Transverse colon (tissue), 4 donors: Measurements from ENCODE around the gene ZNF319. TPM values are rescaled to one million over a fixed set of nuclear protein-coding genes. Genes with fewer than 3 reads are reported as not detected.
"Not testable (repeated sequence)": the region's sequence is repeated elsewhere in the genome, so short reads cannot be mapped to it uniquely, and the experiment has no call there.

Experiments
- DNase-seq: peaks from one replicate; pipeline ENCODE4 v3.0.0-alpha.2; 2019
- H3K27ac ChIP-seq, 4 donors: fragments of 200-600 bp; sonication (generic); 2 replicates each; pipeline ENCODE4 v1.5.1; 2016 to 2018; ENCODE audit warnings: inconsistent platforms in 4 of 4
- H3K27me3 ChIP-seq: fragments of 200-600 bp; sonication (generic); 2 replicates; pipeline ENCODE4 v1.5.1; 2017; ENCODE audit warnings: inconsistent platforms
- H3K36me3 ChIP-seq, 4 donors: fragments of 200-600 bp; sonication (generic); 2 replicates each; pipeline ENCODE4 v1.5.1; 2017 to 2019; ENCODE audit warnings: inconsistent platforms in 4 of 4
- H3K4me1 ChIP-seq, 4 donors: fragments of 200-600 bp; sonication (generic); 2 replicates each; pipeline ENCODE4 v1.5.1; 2017 to 2020; ENCODE audit warnings: inconsistent platforms in 4 of 4
- H3K4me3 ChIP-seq, 4 donors: fragments of 200-600 bp; sonication (generic); 1 replicate in 1 of 4; 2 replicates in 3 of 4; pipeline versions ENCODE4 v1.5.1 to v1.6.1; 2017 to 2019; ENCODE audit warnings: inconsistent platforms in 4 of 4
- H3K9me3 ChIP-seq, 2 donors: fragments of 200-600 bp; sonication (generic); 2 replicates each; pipeline ENCODE4 v1.5.1; 2017 to 2019; ENCODE audit warnings: inconsistent platforms in 2 of 2
- EP300 ChIP-seq: sonication (generic); formaldehyde crosslinking; IDR thresholded peaks from one replicate; pipeline ENCODE4 v1.6.1; 2017; ENCODE audit warnings: antibody characterized with exemption, low read depth
- POLR2A ChIP-seq: fragments of 450-650 bp; IDR thresholded peaks from one replicate; pipeline ENCODE4 v1.6.1; 2016; ENCODE audit warnings: antibody characterized with exemption, mild to moderate bottlenecking, moderate library complexity
- POLR2AphosphoS5 ChIP-seq, 3 donors: sonication (generic); formaldehyde crosslinking; IDR thresholded peaks; one replicate each; pipeline ENCODE4 v1.6.1; 2016; ENCODE audit warnings: antibody characterized with exemption in 3 of 3
- WGBS, 2 donors: methylation state at CpG; one replicate each; pipeline ENCODE4 v1.1.5; 2018; ENCODE audit warnings: low coverage in 1 of 2; 5-methylcytosine and 5-hydroxymethylcytosine counted together
- in situ Hi-C, 4 donors: fragments of 200-750 bp; cut with MboI; loops; one replicate each; pipeline versions ENCODE4 v1.15.0 to v1.15.1; 2017; ENCODE audit warnings: low sequenced_read_pairs in 3 of 4, low pct_ligation_motif_present in 1 of 4, low pct_unique_long_range_greater_than_20kb in 1 of 4
- intact Hi-C: fragments of 100-400 bp; cut with DNase I; formaldehyde crosslinking; loops from one replicate; pipeline ENCODE4 v1.15.1; 2023; ENCODE audit warnings: low total_unique reads
- total RNA-seq, 4 donors: library from RNA; depleted of rRNA; stranded (reverse); fragments of >200 nt; gene quantifications; one replicate each; pipeline ENCODE4 v1.1.0, GENCODE V29; 2016
- TF ChIP-seq, protein P1 (sequence below), 5 experiments: fragments of 200-600 bp in 3 of 5; fragments of 450-650 bp in 2 of 5; sonication (generic) in 3 of 5; IDR thresholded peaks; 1 replicate in 2 of 5; 2 replicates in 3 of 5; pipeline ENCODE4 v1.5.1; 2016 to 2017; ENCODE audit warnings: antibody characterized with exemption in 5 of 5, inconsistent platforms in 3 of 5, mild to moderate bottlenecking in 2 of 5, moderate library complexity in 1 of 5

ZNF319 gene
- total RNA-seq, 4 donors from 2014 or later, result 6.4 to 11.6 (median 6.5) TPM

GRCh38 chr16:58011652-58012051 is 11.2 kb upstream of the ZNF319 start:
- H3K4me1 ChIP-seq, result no peaks in the 10 kb centered on the region
- no peak overlapping the region for H3K27ac ChIP-seq
- H3K4me3 ChIP-seq, result no peak overlapping the region
- no peaks in the 10 kb centered on the region for H3K9me3 ChIP-seq
- intact Hi-C loops (loop anchor here (10.0 kb wide), 1 partner anchor 257 kb away; no protein-coding TSS in a partner anchor), in situ Hi-C loops (loop anchor here in 3 of 4 donors (10.0 to 25.0 kb wide), 5 partner anchors 113 to 651 kb away; partner anchors contain the start of gene CFAP20 (in 1 of the 3))
- TF ChIP-seq EP300, result no peak
- TF ChIP-seq, protein P1, sequence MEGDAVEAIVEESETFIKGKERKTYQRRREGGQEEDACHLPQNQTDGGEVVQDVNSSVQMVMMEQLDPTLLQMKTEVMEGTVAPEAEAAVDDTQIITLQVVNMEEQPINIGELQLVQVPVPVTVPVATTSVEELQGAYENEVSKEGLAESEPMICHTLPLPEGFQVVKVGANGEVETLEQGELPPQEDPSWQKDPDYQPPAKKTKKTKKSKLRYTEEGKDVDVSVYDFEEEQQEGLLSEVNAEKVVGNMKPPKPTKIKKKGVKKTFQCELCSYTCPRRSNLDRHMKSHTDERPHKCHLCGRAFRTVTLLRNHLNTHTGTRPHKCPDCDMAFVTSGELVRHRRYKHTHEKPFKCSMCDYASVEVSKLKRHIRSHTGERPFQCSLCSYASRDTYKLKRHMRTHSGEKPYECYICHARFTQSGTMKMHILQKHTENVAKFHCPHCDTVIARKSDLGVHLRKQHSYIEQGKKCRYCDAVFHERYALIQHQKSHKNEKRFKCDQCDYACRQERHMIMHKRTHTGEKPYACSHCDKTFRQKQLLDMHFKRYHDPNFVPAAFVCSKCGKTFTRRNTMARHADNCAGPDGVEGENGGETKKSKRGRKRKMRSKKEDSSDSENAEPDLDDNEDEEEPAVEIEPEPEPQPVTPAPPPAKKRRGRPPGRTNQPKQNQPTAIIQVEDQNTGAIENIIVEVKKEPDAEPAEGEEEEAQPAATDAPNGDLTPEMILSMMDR (IDR thresholded peaks at IDR 0.05), result no peak
- TF ChIP-seq POLR2A, result no peak
- no peak for TF ChIP-seq POLR2AphosphoS5 (IDR thresholded peaks at IDR 0.05)
- H3K36me3 ChIP-seq, result peaks cover 0 to 9% (median 0%) of the 10 kb centered on the region in 4 donors
- 83 to 84% methylated on average over 1 to 3 of the region's 3 CpGs for WGBS, 2 donors
- H3K27me3 ChIP-seq, result no peaks in the 10 kb centered on the region
- no peak for DNase-seq

DNA sequence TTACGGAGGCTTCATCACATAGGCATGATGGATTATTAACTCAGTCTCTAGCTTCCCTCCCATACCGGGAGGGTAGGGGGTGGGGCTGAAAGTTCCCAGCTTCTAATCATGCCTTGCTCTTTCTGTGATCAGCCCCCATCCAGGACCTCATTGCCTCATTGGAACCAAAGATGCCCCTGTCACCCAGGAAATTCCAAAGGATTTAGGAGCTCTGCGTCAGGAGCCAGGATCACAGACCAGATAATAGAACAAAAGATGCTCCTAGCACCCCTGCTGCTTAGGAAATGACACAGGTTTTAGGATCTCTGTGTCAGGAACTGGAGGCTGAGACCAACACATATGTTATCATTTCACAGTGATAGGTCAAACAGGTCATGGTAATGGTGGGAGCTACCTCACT is 10.4 kb upstream of the ZNF319 start:
- Histone ChIP-seq H3K27me3 (no peaks in the 10 kb centered on the region), H3K36me3 (peaks cover 0 to 9% (median 0%) of the 10 kb centered on the region in 4 donors), H3K9me3 (no peaks in the 10 kb centered on the region), H3K4me3 (no peak overlapping the region), H3K27ac (no peak overlapping the region), H3K4me1 (no peaks in the 10 kb centered on the region)
- DNase-seq, result no peak
- TF ChIP-seq POLR2AphosphoS5 (IDR thresholded peaks at IDR 0.05) (no peak), EP300 (no peak), POLR2A (no peak)
- TF ChIP-seq, protein P1 (IDR thresholded peaks at IDR 0.05), result no peak
- 84% methylated on average over 3 of the region's 3 CpGs; no CpG with 5 or more reads in 1 of the 2 donors for WGBS, 2 donors
- in situ Hi-C loops (loop anchor here in 3 of 4 donors (10.0 to 25.0 kb wide), 5 partner anchors 114 to 651 kb away; partner anchors contain the start of gene CFAP20 (in 1 of the 3)), intact Hi-C loops (loop anchor here (10.0 kb wide), 1 partner anchor 256 kb away; no protein-coding TSS in a partner anchor)

DNA sequence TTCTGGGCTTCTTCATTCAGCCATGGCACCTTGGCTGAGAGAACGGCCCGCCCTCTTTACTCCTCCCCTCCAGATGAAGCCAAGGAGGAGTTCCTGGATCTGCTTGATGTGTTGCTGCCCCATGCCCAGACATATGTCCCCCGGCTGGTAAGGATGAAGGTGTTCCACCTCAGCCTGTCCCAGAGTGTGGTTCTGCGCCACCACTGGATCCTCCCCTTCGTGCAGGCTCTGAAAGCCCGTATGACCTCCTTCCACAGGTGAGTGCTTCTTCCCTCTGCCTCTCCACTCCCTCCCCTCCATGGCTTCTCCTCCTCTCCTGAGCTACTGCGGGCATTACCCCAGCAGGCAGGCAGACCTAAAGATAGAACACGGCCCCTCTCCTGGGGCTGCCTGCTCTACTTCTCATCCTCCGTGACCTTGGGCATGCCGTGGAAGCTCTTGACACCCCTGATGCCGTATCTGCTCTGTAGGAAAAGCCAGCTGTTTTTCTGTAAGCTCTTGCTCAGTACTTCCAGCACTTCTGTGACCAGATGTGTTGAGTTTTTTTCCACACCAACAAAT is 9.5 kb upstream of the ZNF319 start:
- Histone ChIP-seq H3K27ac (no peak overlapping the region), H3K27me3 (no peaks in the 10 kb centered on the region), H3K4me3 (no peak overlapping the region), H3K4me1 (peaks cover 0 to 1% (median 0%) of the 10 kb centered on the region in 4 donors), H3K36me3 (peaks cover 0 to 9% (median 0%) of the 10 kb centered on the region in 4 donors), H3K9me3 (no peaks in the 10 kb centered on the region)
- WGBS, 2 donors, result 97% methylated on average over 6 to 11 of the region's 11 CpGs
- TF ChIP-seq POLR2AphosphoS5 (IDR thresholded peaks at IDR 0.05) (no peak), POLR2A (no peak), EP300 (no peak)
- no peak for DNase-seq
- in situ Hi-C loops (loop anchor here (10.0 to 25.0 kb wide), 6 partner anchors 115 to 652 kb away; partner anchors contain the start of gene CFAP20 (in 1 of the 4)), intact Hi-C loops (loop anchor here (10.0 kb wide), 1 partner anchor 255 kb away; no protein-coding TSS in a partner anchor)

DNA sequence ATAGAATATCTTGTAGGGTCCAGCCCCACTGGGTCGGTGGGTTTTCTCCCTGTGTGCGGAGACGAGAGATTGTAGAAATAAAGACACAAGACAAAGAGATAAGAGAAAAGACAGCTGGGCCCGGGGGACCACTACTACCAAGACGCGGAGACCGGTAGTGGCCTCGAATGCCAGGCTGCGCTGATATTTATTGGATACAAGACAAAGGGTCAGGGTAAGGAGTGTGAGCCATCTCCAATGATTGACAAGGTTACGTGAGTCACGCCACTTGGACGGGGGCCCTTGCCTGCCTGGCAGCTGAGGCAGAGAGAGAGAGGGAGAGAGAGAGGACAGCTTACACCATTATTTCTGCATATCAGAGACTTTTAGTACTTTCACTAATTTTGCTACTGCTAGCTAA is 4.3 kb upstream of the ZNF319 start:
- H3K27ac ChIP-seq, DNase-seq, H3K36me3 ChIP-seq, H3K27me3 ChIP-seq, H3K9me3 ChIP-seq, H3K4me3 ChIP-seq: not testable (repeated sequence)
- H3K4me1 ChIP-seq, result peaks cover 0 to 11% (median 10%) of the 10 kb centered on the region in 4 donors
- in situ Hi-C loops (loop anchor here (5.0 to 25.0 kb wide), 6 partner anchors 107 to 658 kb away; no protein-coding TSS in a partner anchor), intact Hi-C loops (loop anchor here (2.0 kb wide), 1 partner anchor 104 kb away; no protein-coding TSS in a partner anchor)
- WGBS, 2 donors, result 89 to 96% methylated on average over 12 of the region's 12 CpGs

- in situ Hi-C loops (loop anchor here (5.0 to 25.0 kb wide), 6 partner anchors 106 to 659 kb away; no protein-coding TSS in a partner anchor), intact Hi-C loops (no loop called here)
- no peak for TF ChIP-seq EP300
- no peak for TF ChIP-seq POLR2AphosphoS5 (IDR thresholded peaks at IDR 0.05)
- TF ChIP-seq, protein P1 (IDR thresholded peaks at IDR 0.05), result no peak
- no peak for TF ChIP-seq POLR2A
- Histone ChIP-seq H3K27ac (no peak overlapping the region), H3K4me1 (peaks cover 0 to 28% (median 19%) of the 10 kb centered on the region in 4 donors), H3K9me3 (no peaks in the 10 kb centered on the region), H3K4me3 (no peak overlapping the region), H3K36me3 (no peaks in the 10 kb centered on the region), H3K27me3 (no peaks in the 10 kb centered on the region)
- DNase-seq, result no peak
- 95 to 100% methylated on average over 1 to 5 of the region's 5 CpGs for whole genome bisulfite sequencing, 2 donors
Measured at GRCh38 chr16:58002936-58003335, 2.5 kb upstream of the ZNF319 start.
